CD4-positive, alpha-beta T cell (primary cell): ENCODE data around the gene UQCRHL. TPM values are rescaled to one million over a fixed set of nuclear protein-coding genes. Genes with fewer than 3 reads are reported as not detected.

Source experiments
- ATAC-seq: fragments of 200-7000 bp; cut with Tn5 transposase; one replicate; pipeline ENCODE4 v1.10.0; 2022; ENCODE audit warnings: mild to moderate bottlenecking; ENCODE audit not compliant: poor library complexity
- CTCF ChIA-PET: fragments of 350-600 bp; sonication (Branson Sonifier 250); formaldehyde crosslinking; loops from one replicate; lab custom pipeline; 2021; ENCODE audit warnings: antibody characterized with exemption, inconsistent platforms; lab: Charles Lee
- POLR2A ChIA-PET: fragments of 350-600 bp; sonication (Branson Sonifier 250); formaldehyde crosslinking; loops from one replicate; lab custom pipeline; 2021; ENCODE audit warnings: antibody characterized with exemption, inconsistent platforms; lab: Charles Lee
- DNase-seq, 14 experiments: peaks; one replicate each; pipeline ENCODE4 v3.0.0-alpha.2; 2013 to 2020; ENCODE audit warnings: mixed read lengths in 2 of 14
- H3K27ac ChIP-seq, 2 donors: one replicate each; pipeline versions ENCODE4 v1.5.1 to v1.7.0; 2013; ENCODE audit warnings: low read length in 2 of 2, low read depth in 1 of 2, mild to moderate bottlenecking in 1 of 2
- H3K27me3 ChIP-seq, 2 experiments: 1 replicate in 1 of 2; 2 replicates in 1 of 2; pipeline versions ENCODE4 v1.6.1 to v1.7.0; 2013; ENCODE audit warnings: low read length in 2 of 2, control low read depth in 1 of 2, mild to moderate bottlenecking in 1 of 2, moderate library complexity in 1 of 2; ENCODE audit not compliant: insufficient read depth in 2 of 2, control insufficient read depth in 1 of 2
- H3K36me3 ChIP-seq: one replicate; pipeline ENCODE4 v1.6.1; 2013; ENCODE audit warnings: low read length, control low read depth; ENCODE audit not compliant: insufficient read depth
- H3K4me1 ChIP-seq: one replicate; pipeline ENCODE4 v1.6.1; 2013; ENCODE audit warnings: low read length, control low read depth; ENCODE audit not compliant: insufficient read depth
- H3K4me3 ChIP-seq: one replicate; pipeline ENCODE4 v1.5.1; 2013; ENCODE audit warnings: mild to moderate bottlenecking, low read length, moderate library complexity
- H3K9me3 ChIP-seq, 2 experiments: 1 replicate in 1 of 2; 2 replicates in 1 of 2; pipeline versions ENCODE4 v1.6.1 to v1.7.0; 2013; ENCODE audit warnings: low read length in 2 of 2, mild to moderate bottlenecking in 2 of 2, control low read depth in 1 of 2, moderate library complexity in 1 of 2; ENCODE audit not compliant: control insufficient read depth in 1 of 2, insufficient read depth in 1 of 2
- H3K27ac Mint-ChIP-seq: one replicate; pipeline ENCODE4 v1.8.0; 2020; ENCODE audit warnings: mixed read lengths
- H3K27me3 Mint-ChIP-seq: one replicate; pipeline ENCODE4 v1.8.0; 2021; ENCODE audit warnings: mixed read lengths
- H3K36me3 Mint-ChIP-seq: one replicate; pipeline ENCODE4 v1.8.0; 2021; ENCODE audit warnings: low read depth, mixed read lengths
- H3K4me1 Mint-ChIP-seq: one replicate; pipeline ENCODE4 v1.8.0; 2021; ENCODE audit warnings: low read depth, mixed read lengths
- H3K4me3 Mint-ChIP-seq: one replicate; pipeline ENCODE4 v1.8.0; 2020; ENCODE audit warnings: mild to moderate bottlenecking, mixed read lengths
- H3K9me3 Mint-ChIP-seq: one replicate; pipeline ENCODE4 v1.8.0; 2020; ENCODE audit warnings: mixed read lengths
- CTCF ChIP-seq: fragments of 200-600 bp; IDR thresholded peaks from one replicate; pipeline ENCODE4 v1.8.0; 2022; ENCODE audit warnings: antibody characterized with exemption, mild to moderate bottlenecking
- intact Hi-C, 2 experiments: fragments of 100-400 bp; cut with DNase I in 1 of 2; cut with micrococcal nuclease in 1 of 2; formaldehyde crosslinking; loops; one replicate each; pipeline versions ENCODE4 v1.15.1 to v1.9.0; 2023 to 2025; cut with DNase I, micrococcal nuclease
- total RNA-seq, 174 experiments: library from RNA in 2 of 174; stranded (reverse) in 2 of 174; gene quantifications; one replicate each; pipeline ENCODE4 v1.2.3 and lab custom pipeline; 2021 to 2026

UQCRHL gene
- total RNA-seq, 2 experiments from 2014 or later: 0.25 to 0.69 TPM

GRCh38 chr1:15835205-15835740, 27.8 kb upstream of the UQCRHL start:
- Mint-ChIP-seq H3K27me3 (no peaks in the 10 kb centered on the region), H3K4me1 (peaks cover 32% of the 10 kb centered on the region), H3K4me3 (peak overlapping the region; percentile 98), H3K9me3 (no peaks in the 10 kb centered on the region), H3K36me3 (peaks cover 25% of the 10 kb centered on the region), H3K27ac (peak overlapping the region; percentile 99)
- no peak for TF ChIP-seq CTCF
- Histone ChIP-seq H3K27me3 (no peaks in the 10 kb centered on the region), H3K4me1 (peaks cover 35% of the 10 kb centered on the region), H3K36me3 (no peaks in the 10 kb centered on the region), H3K27ac (peak overlapping the region; percentile 96 to 99), H3K4me3 (peak overlapping the region; percentile 70), H3K9me3 (peaks cover 0 to 4% of the 10 kb centered on the region in 2 experiments)
- ChIA-PET POLR2A (interaction anchor here (0.9 to 7.0 kb wide), 8 partner anchors 12 to 141 kb away, joined by 3 to 518 read pairs (median 10); partner anchors contain the start of genes SPEN and ZBTB17), CTCF (interaction anchor here (3.3 kb wide), 1 partner anchor 13 kb away, joined by 26 read pairs; the partner anchor contains the start of gene SPEN)
- DNase-seq (peak in 4 of 14 experiments; percentile 11 to 59 (median 42)), ATAC-seq (peak; percentile 3)
- intact Hi-C loops: loop anchor here in 1 of 2 experiments (1.0 kb wide), 1 partner anchor 12 kb away; the partner anchor contains the start of gene SPEN

GRCh38 chr1:15834406-15835204, 27.2 kb upstream of the UQCRHL start:
- intact Hi-C loops: loop anchor here (1.0 to 5.0 kb wide), 6 partner anchors 13 to 307 kb away; partner anchors contain the start of genes SPEN (in 2 of the 2), DNAJC16 (in 1 of the 2) and ZBTB17 (in 1 of the 2)
- peaks cover 0 to 4% of the 10 kb centered on the region in 2 experiments for H3K9me3 ChIP-seq
- peaks cover 25% of the 10 kb centered on the region for H3K36me3 Mint-ChIP-seq
- POLR2A ChIA-PET: interaction anchor here (0.7 to 7.0 kb wide), 31 partner anchors 12 to 606 kb away, joined by 3 to 518 read pairs (median 4); partner anchors contain the start of genes CASP9, CPLANE2, DNAJC16 and FBXO42
- TF ChIP-seq CTCF: no peak
- H3K4me1 ChIP-seq: peaks cover 39% of the 10 kb centered on the region
- peaks cover 38% of the 10 kb centered on the region for H3K4me1 Mint-ChIP-seq
- no peaks in the 10 kb centered on the region for H3K27me3 Mint-ChIP-seq
- ATAC-seq (peak; percentile 52), DNase-seq (peak; percentile 75 to 95 (median 84))
- peak overlapping the region; percentile 98 for H3K4me3 Mint-ChIP-seq
- no peaks in the 10 kb centered on the region for H3K36me3 ChIP-seq
- peak overlapping the region; percentile 99 for H3K27ac Mint-ChIP-seq
- peak overlapping the region; percentile 70 for H3K4me3 ChIP-seq
- CTCF ChIA-PET: interaction anchor here (1.2 to 3.3 kb wide), 3 partner anchors 14 to 34 kb away, joined by 3 to 26 read pairs (median 11); partner anchors contain the start of gene SPEN
- no peaks in the 10 kb centered on the region for H3K9me3 Mint-ChIP-seq
- H3K27me3 ChIP-seq: no peaks in the 10 kb centered on the region
- H3K27ac ChIP-seq: peak overlapping the region; percentile 96 to 99

- Histone ChIP-seq H3K4me1 (peaks cover 41% of the 10 kb centered on the region), H3K4me3 (peak overlapping the region; percentile 70), H3K27me3 (no peaks in the 10 kb centered on the region), H3K36me3 (no peaks in the 10 kb centered on the region), H3K9me3 (peaks cover 0 to 4% of the 10 kb centered on the region in 2 experiments), H3K27ac (peak overlapping the region; percentile 93 to 99)
- peaks cover 42% of the 10 kb centered on the region for H3K4me1 Mint-ChIP-seq
- intact Hi-C loops: loop anchor here (1.0 to 5.0 kb wide), 7 partner anchors 13 to 307 kb away; partner anchors contain the start of genes DNAJC16 (in 1 of the 2), SPEN (in 1 of the 2) and ZBTB17 (in 1 of the 2)
- ChIA-PET CTCF (interaction anchor here (0.7 to 3.3 kb wide), 7 partner anchors 10 to 195 kb away, joined by 3 to 26 read pairs (median 4); partner anchors contain the start of genes SPEN and ZBTB17), POLR2A (interaction anchor here (0.7 to 7.0 kb wide), 33 partner anchors 11 to 607 kb away, joined by 3 to 518 read pairs (median 4); partner anchors contain the start of genes CASP9, CPLANE2, DNAJC16 and FBXO42)
- H3K4me3 Mint-ChIP-seq: peak overlapping the region; percentile 98
- H3K27ac Mint-ChIP-seq: peak overlapping the region; percentile 99
- TF ChIP-seq CTCF: no peak
- peaks cover 25% of the 10 kb centered on the region for H3K36me3 Mint-ChIP-seq
- H3K9me3 Mint-ChIP-seq: no peaks in the 10 kb centered on the region
- ATAC-seq: no peak
- DNase-seq: no peak
- no peaks in the 10 kb centered on the region for H3K27me3 Mint-ChIP-seq
Observed at GRCh38 chr1:15833842-15834405, 26.5 kb upstream of the UQCRHL start.
